ENCODE results near the gene EZH1.

The EZH1 gene

GRCh38 chr17:42760652-42761581 is 16.1 kb upstream of the EZH1 start, which contains the start of gene RAMP2:
Gene RAMP2 (plus strand): TSS chr17:42761227. CDS start chr17:42761262, 35 bp downstream.
- in situ Hi-C loops (cut with HindIII; ENCODE audit: low sequenced_read_pairs) = no loop called here
- peak within 1 kb of the TSS; percentile 28 for H3K4me3 ChIP-seq (ENCODE audit: low read depth, low read length)
- TF ChIP-seq, protein P1, sequence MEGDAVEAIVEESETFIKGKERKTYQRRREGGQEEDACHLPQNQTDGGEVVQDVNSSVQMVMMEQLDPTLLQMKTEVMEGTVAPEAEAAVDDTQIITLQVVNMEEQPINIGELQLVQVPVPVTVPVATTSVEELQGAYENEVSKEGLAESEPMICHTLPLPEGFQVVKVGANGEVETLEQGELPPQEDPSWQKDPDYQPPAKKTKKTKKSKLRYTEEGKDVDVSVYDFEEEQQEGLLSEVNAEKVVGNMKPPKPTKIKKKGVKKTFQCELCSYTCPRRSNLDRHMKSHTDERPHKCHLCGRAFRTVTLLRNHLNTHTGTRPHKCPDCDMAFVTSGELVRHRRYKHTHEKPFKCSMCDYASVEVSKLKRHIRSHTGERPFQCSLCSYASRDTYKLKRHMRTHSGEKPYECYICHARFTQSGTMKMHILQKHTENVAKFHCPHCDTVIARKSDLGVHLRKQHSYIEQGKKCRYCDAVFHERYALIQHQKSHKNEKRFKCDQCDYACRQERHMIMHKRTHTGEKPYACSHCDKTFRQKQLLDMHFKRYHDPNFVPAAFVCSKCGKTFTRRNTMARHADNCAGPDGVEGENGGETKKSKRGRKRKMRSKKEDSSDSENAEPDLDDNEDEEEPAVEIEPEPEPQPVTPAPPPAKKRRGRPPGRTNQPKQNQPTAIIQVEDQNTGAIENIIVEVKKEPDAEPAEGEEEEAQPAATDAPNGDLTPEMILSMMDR (IDR thresholded peaks at IDR 0.05; ENCODE audit: low read depth, low read length) = no peak
- no peak for DNase-seq (ENCODE audit: low read depth, low spot score)

DNA sequence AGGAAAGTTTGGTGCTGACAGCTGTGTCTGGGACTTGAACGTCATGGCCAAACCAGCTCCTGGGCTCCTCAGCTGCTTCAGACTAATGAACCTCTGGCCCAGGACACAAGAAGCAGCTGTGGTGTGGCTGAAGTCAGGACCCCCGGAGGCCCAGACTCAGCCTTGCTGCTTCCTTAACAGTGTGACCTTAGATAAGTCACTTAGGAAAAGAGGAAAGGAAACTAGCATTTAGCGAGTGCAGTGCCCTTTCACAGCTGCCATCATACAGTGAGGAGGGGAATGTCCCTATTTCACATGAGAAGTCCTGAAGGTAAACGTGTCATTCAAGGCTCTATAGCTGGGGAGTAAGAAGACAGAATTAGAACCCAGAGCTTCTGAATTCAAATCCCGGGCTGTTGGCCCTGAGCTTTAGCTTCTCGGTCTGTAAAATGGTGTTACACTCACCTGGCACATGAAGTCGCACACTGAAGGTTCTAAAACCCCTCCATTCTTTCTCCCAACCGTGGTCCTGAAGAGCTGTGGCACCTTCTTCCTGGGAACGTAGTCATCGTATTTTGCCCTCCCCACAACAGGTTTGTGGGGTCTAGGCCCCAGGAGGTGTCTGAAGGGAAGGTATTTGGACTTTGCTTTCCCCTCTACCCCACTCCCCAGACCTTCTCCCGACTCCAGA is 15.3 kb upstream of the EZH1 start:
- H3K4me3 ChIP-seq (ENCODE audit: low read depth, low read length) = no peak overlapping the region
- DNase-seq (ENCODE audit: low read depth, low spot score) = no peak
- in situ Hi-C loops (cut with HindIII; ENCODE audit: low sequenced_read_pairs) = no loop called here
- TF ChIP-seq, protein P1 (IDR thresholded peaks at IDR 0.05; ENCODE audit: low read depth, low read length) = no peak

DNA sequence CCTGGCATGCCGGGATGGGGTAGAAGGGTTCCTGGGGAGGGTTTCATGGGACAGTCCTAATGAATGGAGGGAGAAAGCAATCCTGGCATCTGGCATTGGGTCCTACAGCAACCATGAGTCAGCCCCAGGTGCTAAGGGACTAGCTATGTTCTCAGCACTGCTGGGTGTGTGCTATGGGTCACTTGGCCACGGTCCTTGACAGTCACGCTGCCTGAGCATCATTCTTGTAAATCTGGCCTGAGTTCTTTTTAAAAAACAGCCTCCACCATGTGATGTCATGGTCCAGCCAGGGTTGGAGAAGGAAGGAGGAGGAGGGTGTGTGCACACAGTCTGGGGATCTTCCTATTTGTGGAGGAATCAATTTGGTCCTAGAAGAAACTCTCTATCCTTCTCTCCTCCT is 9.9 kb upstream of the EZH1 start:
- H3K4me3 ChIP-seq (ENCODE audit: low read depth, low read length) = no peak overlapping the region
- in situ Hi-C loops (cut with HindIII; ENCODE audit: low sequenced_read_pairs) = no loop called here
- DNase-seq (ENCODE audit: low read depth, low spot score) = no peak
- TF ChIP-seq, protein P1 (IDR thresholded peaks at IDR 0.05; ENCODE audit: low read depth, low read length) = no peak

GRCh38 chr17:42751628-42752027 is 6.8 kb upstream of the EZH1 start:
- DNase-seq (ENCODE audit: low read depth, low spot score) = no peak
- TF ChIP-seq, protein P1 (IDR thresholded peaks at IDR 0.05; ENCODE audit: low read depth, low read length) = no peak
- no peak overlapping the region for H3K4me3 ChIP-seq (ENCODE audit: low read depth, low read length)
- in situ Hi-C loops (cut with HindIII; ENCODE audit: low sequenced_read_pairs) = no loop called here

DNA sequence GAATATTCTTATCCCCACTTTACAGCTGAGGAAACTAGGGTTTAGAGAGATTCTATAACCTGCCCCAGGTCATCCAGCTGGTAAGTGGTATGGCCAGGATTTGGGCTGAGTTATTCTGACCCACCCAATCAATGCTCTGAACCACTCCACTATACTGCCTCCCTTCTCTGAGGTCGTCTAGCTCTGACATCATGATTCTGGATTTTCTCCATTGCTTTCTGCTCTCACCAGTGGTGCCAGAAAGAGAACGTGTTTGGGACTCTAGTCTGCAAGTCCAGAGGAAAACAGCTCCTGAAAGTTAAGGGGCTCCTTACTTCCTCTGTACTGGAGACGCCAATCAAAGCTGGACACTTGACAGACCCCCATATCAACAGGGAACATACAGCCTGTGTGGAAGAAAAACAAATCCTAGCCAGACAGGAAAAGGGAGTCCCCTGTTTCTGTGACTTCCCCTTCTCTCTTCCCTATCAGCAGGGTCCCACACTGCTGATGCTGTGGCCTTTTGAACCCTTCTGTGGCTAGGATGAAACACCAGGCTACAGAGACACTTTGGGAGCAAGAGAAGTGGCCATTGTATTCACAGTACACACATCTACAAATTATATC is 6.0 kb upstream of the EZH1 start:
- no peak overlapping the region for H3K4me3 ChIP-seq (ENCODE audit: low read depth, low read length)
- no peak for DNase-seq (ENCODE audit: low read depth, low spot score)
- TF ChIP-seq, protein P1 (IDR thresholded peaks at IDR 0.05; ENCODE audit: low read depth, low read length) = no peak
- in situ Hi-C loops (cut with HindIII; ENCODE audit: low sequenced_read_pairs) = no loop called here
